ENCODE data around the gene PPP1R18.
"Not testable (repeated sequence)": the region's sequence is repeated elsewhere in the genome, so short reads cannot be mapped to it uniquely, and the experiment has no call there.

Gene PPP1R18

GRCh38 chr6:30686009-30686907 is at the start of gene PPP1R18:
TSS of gene PPP1R18 (minus strand) at chr6:30686645. CDS start at chr6:30686018, 627 bp downstream.
- no peak for DNase-seq (ENCODE audit: low read depth, low spot score)

GRCh38 chr6:30735668-30736314 is 49.3 kb upstream of the PPP1R18 start:
- DNase-seq (ENCODE audit: low read depth, low spot score) = no peak

DNA sequence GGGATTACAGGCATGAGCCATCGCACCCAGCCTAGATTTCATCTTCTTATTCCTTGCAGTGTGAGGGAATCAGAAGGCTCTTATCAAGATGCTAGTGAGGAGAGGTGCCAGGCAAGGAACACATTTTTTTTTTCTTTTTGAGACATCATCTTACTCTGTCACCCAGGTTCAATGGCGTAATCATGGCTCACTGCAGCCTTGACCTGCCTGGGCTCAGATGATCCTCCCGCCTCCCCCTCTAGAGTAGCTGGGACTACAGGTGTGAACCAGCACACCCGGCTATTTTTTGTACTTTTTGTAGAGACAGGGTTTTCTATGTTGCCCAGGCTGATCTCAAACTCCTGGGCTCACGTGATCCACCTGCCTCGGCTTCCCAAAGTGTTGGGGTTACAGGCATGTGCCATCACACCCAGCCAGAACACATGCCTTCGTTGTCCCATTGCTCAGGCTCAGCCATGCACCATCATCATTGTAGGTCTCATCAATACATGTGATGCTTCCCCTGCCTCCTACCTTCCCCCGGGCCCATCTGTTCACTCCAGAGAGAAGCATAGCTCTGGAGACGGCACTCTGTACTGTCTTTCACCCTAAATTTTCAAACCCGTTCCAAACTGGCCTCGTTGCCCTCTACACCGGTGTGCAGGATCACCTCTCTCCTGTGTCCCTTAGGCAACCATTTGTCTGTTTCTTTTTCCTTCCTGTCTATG is 45.9 kb upstream of the PPP1R18 start:
- DNase-seq (ENCODE audit: low read depth, low spot score) = no peak

GRCh38 chr6:30730601-30731435 is 44.4 kb upstream of the PPP1R18 start:
- no peak for DNase-seq (ENCODE audit: low read depth, low spot score)

GRCh38 chr6:30727920-30728553 is 41.6 kb upstream of the PPP1R18 start:
- DNase-seq (ENCODE audit: low read depth, low spot score) = no peak

GRCh38 chr6:30726506-30727413 is 40.3 kb upstream of the PPP1R18 start:
- no peak for DNase-seq (ENCODE audit: low read depth, low spot score)

GRCh38 chr6:30725713-30726505 is 39.5 kb upstream of the PPP1R18 start:
- no peak for DNase-seq (ENCODE audit: low read depth, low spot score)

- DNase-seq (ENCODE audit: low read depth, low spot score) = no peak
Observed at GRCh38 chr6:30724906-30725667, 38.6 kb upstream of the PPP1R18 start.

DNA sequence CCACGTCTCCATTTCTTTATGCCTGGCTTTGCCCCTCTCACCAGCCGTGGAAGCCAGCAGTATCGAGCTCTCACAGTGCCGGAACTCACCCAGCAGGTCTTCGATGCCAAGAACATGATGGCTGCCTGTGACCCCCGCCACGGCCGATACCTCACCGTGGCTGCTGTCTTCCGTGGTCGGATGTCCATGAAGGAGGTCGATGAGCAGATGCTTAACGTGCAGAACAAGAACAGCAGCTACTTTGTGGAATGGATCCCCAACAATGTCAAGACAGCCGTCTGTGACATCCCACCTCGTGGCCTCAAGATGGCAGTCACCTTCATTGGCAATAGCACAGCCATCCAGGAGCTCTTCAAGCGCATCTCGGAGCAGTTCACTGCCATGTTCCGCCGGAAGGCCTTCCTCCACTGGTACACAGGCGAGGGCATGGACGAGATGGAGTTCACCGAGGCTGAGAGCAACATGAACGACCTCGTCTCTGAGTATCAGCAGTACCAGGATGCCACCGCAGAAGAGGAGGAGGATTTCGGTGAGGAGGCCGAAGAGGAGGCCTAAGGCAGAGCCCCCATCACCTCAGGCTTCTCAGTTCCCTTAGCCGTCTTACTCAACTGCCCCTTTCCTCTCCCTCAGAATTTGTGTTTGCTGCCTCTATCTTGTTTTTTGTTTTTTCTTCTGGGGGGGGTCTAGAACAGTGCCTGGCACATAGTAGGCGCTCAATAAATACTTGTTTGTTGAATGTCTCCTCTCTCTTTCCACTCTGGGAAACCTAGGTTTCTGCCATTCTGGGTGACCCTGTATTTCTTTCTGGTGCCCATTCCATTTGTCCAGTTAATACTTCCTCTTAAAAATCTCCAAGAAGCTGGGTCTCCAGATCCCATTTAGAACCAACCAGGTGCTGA is 37.6 kb upstream of the PPP1R18 start:
- DNase-seq (ENCODE audit: low read depth, low spot score) = not testable (repeated sequence)

DNA sequence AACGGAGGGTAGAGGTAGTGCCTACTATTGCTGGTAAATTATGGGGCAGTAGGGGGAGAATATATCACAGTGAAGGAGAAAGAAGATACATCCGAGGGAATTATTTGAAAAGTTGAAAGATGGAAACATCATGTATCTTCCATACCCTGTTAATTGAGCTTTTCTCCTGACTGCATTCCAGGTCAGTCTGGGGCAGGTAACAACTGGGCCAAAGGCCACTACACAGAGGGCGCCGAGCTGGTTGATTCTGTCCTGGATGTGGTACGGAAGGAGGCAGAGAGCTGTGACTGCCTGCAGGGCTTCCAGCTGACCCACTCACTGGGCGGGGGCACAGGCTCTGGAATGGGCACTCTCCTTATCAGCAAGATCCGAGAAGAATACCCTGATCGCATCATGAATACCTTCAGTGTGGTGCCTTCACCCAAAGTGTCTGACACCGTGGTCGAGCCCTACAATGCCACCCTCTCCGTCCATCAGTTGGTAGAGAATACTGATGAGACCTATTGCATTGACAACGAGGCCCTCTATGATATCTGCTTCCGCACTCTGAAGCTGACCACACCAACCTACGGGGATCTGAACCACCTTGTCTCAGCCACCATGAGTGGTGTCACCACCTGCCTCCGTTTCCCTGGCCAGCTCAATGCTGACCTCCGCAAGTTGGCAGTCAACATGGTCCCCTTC is 36.9 kb upstream of the PPP1R18 start:
- not testable (repeated sequence) for DNase-seq (ENCODE audit: low read depth, low spot score)

- DNase-seq (ENCODE audit: low read depth, low spot score) = no peak
Observed at GRCh38 chr6:30722280-30723112, 36.1 kb upstream of the PPP1R18 start.

DNA sequence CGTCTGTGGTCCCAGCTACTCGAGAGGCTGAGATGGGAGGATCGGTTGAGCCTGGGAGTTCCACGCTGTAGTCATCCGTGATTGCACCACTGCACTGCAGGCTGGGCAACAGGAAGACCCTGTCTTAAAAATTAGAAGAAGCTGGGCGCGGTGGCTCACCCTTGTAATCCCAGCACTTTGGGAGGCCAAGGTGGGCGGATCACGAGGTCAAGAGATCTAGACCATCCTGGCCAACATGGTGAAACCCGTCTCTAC is 35.5 kb upstream of the PPP1R18 start:
- not testable (repeated sequence) for DNase-seq (ENCODE audit: low read depth, low spot score)

- DNase-seq (ENCODE audit: low read depth, low spot score) = no peak
Observed at GRCh38 chr6:30721198-30722024, 35.0 kb upstream of the PPP1R18 start.

- no peak for DNase-seq (ENCODE audit: low read depth, low spot score)
Observed at GRCh38 chr6:30720738-30721197, 34.3 kb upstream of the PPP1R18 start.
